ENCODE measurements around the gene PRKG2. TPM values are rescaled to one million over a fixed set of nuclear protein-coding genes. Genes with fewer than 3 reads are reported as not detected.

Gene PRKG2
- total RNA-seq, 1 experiment from 2014 or later: 0.59 TPM

DNA sequence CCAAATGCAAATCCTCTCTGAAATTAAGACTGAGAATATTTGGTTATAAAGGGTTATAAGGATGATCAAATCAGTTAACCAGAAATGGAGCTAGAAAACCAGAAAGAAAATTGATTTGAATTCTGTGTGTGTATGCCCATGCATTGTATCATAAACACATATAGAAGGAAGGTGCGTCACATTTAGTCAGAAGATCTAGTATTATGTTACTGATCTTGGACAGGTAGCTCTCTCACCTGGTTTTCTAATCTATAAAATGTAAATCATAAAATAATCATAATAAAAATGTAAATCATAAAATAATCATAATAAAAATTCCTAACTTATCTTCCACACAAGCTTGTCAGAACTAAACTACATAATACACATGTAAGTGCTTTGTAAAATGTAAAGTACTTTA lies 105.7 kb downstream of the PRKG2 start:
- intact Hi-C loops (cut with micrococcal nuclease; ENCODE audit: unreplicated experiment) (no loop called here), in situ Hi-C loops (cut with HindIII; ENCODE audit: low pct_unique_long_range_greater_than_20kb, low sequenced_read_pairs) (no loop called here)
- Histone ChIP-seq H3K4me3 (ENCODE audit: low read depth in 2 of 2, low read length in 2 of 2) (no peak overlapping the region), H3K27me3 (ENCODE audit: control insufficient read depth, insufficient read depth, low read length) (no peaks in the 10 kb centered on the region), H3K4me1 (ENCODE audit: control insufficient read depth, insufficient read depth, low read length) (no peaks in the 10 kb centered on the region), H3K9me3 (ENCODE audit: control insufficient read depth, insufficient read depth, low read depth, low read length) (no peaks in the 10 kb centered on the region), H3K36me3 (ENCODE audit: control insufficient read depth, insufficient read depth, low read length) (no peaks in the 10 kb centered on the region), H3K27ac (ENCODE audit: low read length) (no peak overlapping the region)
- DNase-seq (ENCODE audit: low read depth, low spot score) (no peak), ATAC-seq (no peak)
- no TSS peak for BruUV-seq (replicated peaks)
- ChIA-PET POLR2A (no interaction called here), CTCF (no interaction called here)
- TF ChIP-seq CTCF (IDR thresholded peaks at IDR 0.05) (no peak), TCF7L2 (IDR thresholded peaks at IDR 0.05; ENCODE audit: low read depth, low read length) (no peak), POLR2AphosphoS5 (IDR thresholded peaks at IDR 0.05; ENCODE audit: low read depth, low read length) (no peak), SIN3A (IDR thresholded peaks at IDR 0.05; ENCODE audit: borderline replicate concordance, insufficient read depth, low read depth, low read length) (no peak), REST (IDR thresholded peaks at IDR 0.05; ENCODE audit: insufficient read depth in 1 of 2, low read depth in 2 of 2, low read length in 1 of 2) (no peak)

DNA sequence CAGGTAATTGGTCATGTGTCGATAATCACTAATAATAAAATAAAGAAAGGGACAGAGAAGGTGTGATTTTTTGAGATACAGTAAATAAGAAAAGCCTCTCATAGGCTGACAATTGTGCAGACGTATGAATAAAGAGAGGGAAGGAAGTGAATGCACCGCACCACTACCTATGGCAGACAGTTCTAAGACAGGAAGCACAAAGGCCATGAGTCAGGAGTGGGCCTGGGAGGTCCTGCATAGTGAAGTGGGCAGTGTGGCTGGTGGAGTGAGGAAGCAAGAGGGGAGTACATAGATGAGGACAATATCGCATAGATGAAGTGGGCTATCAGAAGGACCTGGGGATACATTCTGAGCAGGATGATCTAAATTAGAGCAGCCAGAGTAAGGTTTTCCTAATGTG lies 108.9 kb downstream of the PRKG2 start:
- H3K27me3 ChIP-seq (ENCODE audit: control insufficient read depth, insufficient read depth, low read length): no peaks in the 10 kb centered on the region
- TF ChIP-seq REST (IDR thresholded peaks at IDR 0.05; ENCODE audit: insufficient read depth in 1 of 2, low read depth in 2 of 2, low read length in 1 of 2) (no peak), SIN3A (IDR thresholded peaks at IDR 0.05; ENCODE audit: borderline replicate concordance, insufficient read depth, low read depth, low read length) (no peak), TCF7L2 (IDR thresholded peaks at IDR 0.05; ENCODE audit: low read depth, low read length) (no peak)
- no peak overlapping the region for H3K4me3 ChIP-seq (ENCODE audit: low read depth in 2 of 2, low read length in 2 of 2)
- H3K27ac ChIP-seq (ENCODE audit: low read length): no peak overlapping the region
- intact Hi-C loops (cut with micrococcal nuclease; ENCODE audit: unreplicated experiment): no loop called here
- no peak for ATAC-seq
- no peak for DNase-seq (ENCODE audit: low read depth, low spot score)
- H3K9me3 ChIP-seq (ENCODE audit: control insufficient read depth, insufficient read depth, low read depth, low read length): no peaks in the 10 kb centered on the region
- H3K36me3 ChIP-seq (ENCODE audit: control insufficient read depth, insufficient read depth, low read length): no peaks in the 10 kb centered on the region
- H3K4me1 ChIP-seq (ENCODE audit: control insufficient read depth, insufficient read depth, low read length): no peaks in the 10 kb centered on the region
- ChIA-PET POLR2A (no interaction called here), CTCF (no interaction called here)
- no TSS peak for BruUV-seq (replicated peaks)
- in situ Hi-C loops (cut with HindIII; ENCODE audit: low pct_unique_long_range_greater_than_20kb, low sequenced_read_pairs): no loop called here
